Measurements from ENCODE around the gene ZNF524. TPM values are rescaled to one million over a fixed set of nuclear protein-coding genes. Genes with fewer than 3 reads are reported as not detected.
A peak's percentile ranks its signal among the peaks of the same experiment; 100 is the strongest.

ZNF524 gene
- 7.8 TPM for polyA plus RNA-seq (2013, experiment 1 of 2)
- 5.7 TPM for polyA plus RNA-seq (2013, experiment 2 of 2)

- Histone ChIP-seq H3K27ac (ENCODE audit: low read depth, low read length, severe bottlenecking) (peak within 1 kb of the TSS; percentile 97), H3K36me3 (ENCODE audit: control insufficient read depth, insufficient read depth, low read length) (peaks cover 26% of the 10 kb centered on the region), H3K4me1 (ENCODE audit: control insufficient read depth, insufficient read depth, low read length, poor library complexity, severe bottlenecking) (peaks cover 9% of the 10 kb centered on the region), H3K4me3 (ENCODE audit: extremely low read depth, insufficient read depth, low read length, poor library complexity, severe bottlenecking) (peak within 1 kb of the TSS; percentile 61), H3K9me3 (ENCODE audit: control insufficient read depth, low read length) (no peaks in the 10 kb centered on the region)
- 0% methylated on average over 36 to 38 of the region's 97 CpGs for WGBS, 2 experiments (ENCODE audit: insufficient coverage in 2 of 2)
Measured at GRCh38 chr19:55599842-55600661, at the start of gene ZNF524. Gene ZNF524 (plus strand): TSS chr19:55600288. CDS start chr19:55602113, 1,825 bp downstream.

- peak overlapping the region; percentile 23 for H3K4me3 ChIP-seq (ENCODE audit: extremely low read depth, insufficient read depth, low read length, poor library complexity, severe bottlenecking)
- no peaks in the 10 kb centered on the region for H3K36me3 ChIP-seq (ENCODE audit: control insufficient read depth, insufficient read depth, low read length)
- no peaks in the 10 kb centered on the region for H3K9me3 ChIP-seq (ENCODE audit: control insufficient read depth, low read length)
- WGBS, 2 experiments (ENCODE audit: insufficient coverage in 2 of 2), result 6% methylated on average over 3 of the region's 7 CpGs; no CpG with 5 or more reads in 1 of the 2 experiments
- peak overlapping the region; percentile 79 for H3K27ac ChIP-seq (ENCODE audit: low read depth, low read length, severe bottlenecking)
- H3K4me1 ChIP-seq (ENCODE audit: control insufficient read depth, insufficient read depth, low read length, poor library complexity, severe bottlenecking), result peaks cover 31% of the 10 kb centered on the region
Measured at GRCh38 chr19:55550321-55550650, 49.8 kb upstream of the ZNF524 start.

- H3K4me1 ChIP-seq (ENCODE audit: control insufficient read depth, insufficient read depth, low read length, poor library complexity, severe bottlenecking), result peaks cover 14% of the 10 kb centered on the region
- no peaks in the 10 kb centered on the region for H3K9me3 ChIP-seq (ENCODE audit: control insufficient read depth, low read length)
- no peak overlapping the region for H3K4me3 ChIP-seq (ENCODE audit: extremely low read depth, insufficient read depth, low read length, poor library complexity, severe bottlenecking)
- 67 to 83% methylated on average over 2 of the region's 5 CpGs for WGBS, 2 experiments (ENCODE audit: insufficient coverage in 2 of 2)
- no peaks in the 10 kb centered on the region for H3K36me3 ChIP-seq (ENCODE audit: control insufficient read depth, insufficient read depth, low read length)
- no peak overlapping the region for H3K27ac ChIP-seq (ENCODE audit: low read depth, low read length, severe bottlenecking)
Measured at GRCh38 chr19:55552206-55552605, 47.9 kb upstream of the ZNF524 start.

GRCh38 chr19:55552620-55553019 is 47.5 kb upstream of the ZNF524 start:
- Histone ChIP-seq H3K4me3 (ENCODE audit: extremely low read depth, insufficient read depth, low read length, poor library complexity, severe bottlenecking) (no peak overlapping the region), H3K36me3 (ENCODE audit: control insufficient read depth, insufficient read depth, low read length) (no peaks in the 10 kb centered on the region), H3K27ac (ENCODE audit: low read depth, low read length, severe bottlenecking) (no peak overlapping the region), H3K9me3 (ENCODE audit: control insufficient read depth, low read length) (no peaks in the 10 kb centered on the region), H3K4me1 (ENCODE audit: control insufficient read depth, insufficient read depth, low read length, poor library complexity, severe bottlenecking) (peaks cover 11% of the 10 kb centered on the region)
- WGBS, 2 experiments (ENCODE audit: insufficient coverage in 2 of 2), result 37 to 49% methylated on average over 5 to 8 of the region's 13 CpGs

- H3K9me3 ChIP-seq (ENCODE audit: control insufficient read depth, low read length), result no peaks in the 10 kb centered on the region
- H3K4me3 ChIP-seq (ENCODE audit: extremely low read depth, insufficient read depth, low read length, poor library complexity, severe bottlenecking), result no peak overlapping the region
- H3K36me3 ChIP-seq (ENCODE audit: control insufficient read depth, insufficient read depth, low read length), result no peaks in the 10 kb centered on the region
- no peak overlapping the region for H3K27ac ChIP-seq (ENCODE audit: low read depth, low read length, severe bottlenecking)
- 55 to 58% methylated on average over 10 to 12 of the region's 13 CpGs for WGBS, 2 experiments (ENCODE audit: insufficient coverage in 2 of 2)
- H3K4me1 ChIP-seq (ENCODE audit: control insufficient read depth, insufficient read depth, low read length, poor library complexity, severe bottlenecking), result peaks cover 11% of the 10 kb centered on the region
Measured at GRCh38 chr19:55553217-55554182, 46.6 kb upstream of the ZNF524 start.

GRCh38 chr19:55554302-55554701 is 45.8 kb upstream of the ZNF524 start:
- H3K27ac ChIP-seq (ENCODE audit: low read depth, low read length, severe bottlenecking), result no peak overlapping the region
- H3K4me3 ChIP-seq (ENCODE audit: extremely low read depth, insufficient read depth, low read length, poor library complexity, severe bottlenecking), result no peak overlapping the region
- no peaks in the 10 kb centered on the region for H3K36me3 ChIP-seq (ENCODE audit: control insufficient read depth, insufficient read depth, low read length)
- no peaks in the 10 kb centered on the region for H3K9me3 ChIP-seq (ENCODE audit: control insufficient read depth, low read length)
- peaks cover 11% of the 10 kb centered on the region for H3K4me1 ChIP-seq (ENCODE audit: control insufficient read depth, insufficient read depth, low read length, poor library complexity, severe bottlenecking)
- 93 to 97% methylated on average over 3 to 7 of the region's 9 CpGs for WGBS, 2 experiments (ENCODE audit: insufficient coverage in 2 of 2)

GRCh38 chr19:55554741-55555152 is 45.3 kb upstream of the ZNF524 start:
- H3K36me3 ChIP-seq (ENCODE audit: control insufficient read depth, insufficient read depth, low read length), result no peaks in the 10 kb centered on the region
- no peaks in the 10 kb centered on the region for H3K9me3 ChIP-seq (ENCODE audit: control insufficient read depth, low read length)
- no peak overlapping the region for H3K4me3 ChIP-seq (ENCODE audit: extremely low read depth, insufficient read depth, low read length, poor library complexity, severe bottlenecking)
- H3K4me1 ChIP-seq (ENCODE audit: control insufficient read depth, insufficient read depth, low read length, poor library complexity, severe bottlenecking), result peaks cover 11% of the 10 kb centered on the region
- no peak overlapping the region for H3K27ac ChIP-seq (ENCODE audit: low read depth, low read length, severe bottlenecking)
- 76 to 86% methylated on average over 4 to 8 of the region's 8 CpGs for WGBS, 2 experiments (ENCODE audit: insufficient coverage in 2 of 2)

- WGBS, 2 experiments (ENCODE audit: insufficient coverage in 2 of 2), result 94% methylated on average over 6 to 7 of the region's 9 CpGs
- Histone ChIP-seq H3K4me1 (ENCODE audit: control insufficient read depth, insufficient read depth, low read length, poor library complexity, severe bottlenecking) (no peaks in the 10 kb centered on the region), H3K4me3 (ENCODE audit: extremely low read depth, insufficient read depth, low read length, poor library complexity, severe bottlenecking) (no peak overlapping the region), H3K9me3 (ENCODE audit: control insufficient read depth, low read length) (peaks cover 5% of the 10 kb centered on the region), H3K36me3 (ENCODE audit: control insufficient read depth, insufficient read depth, low read length) (no peaks in the 10 kb centered on the region), H3K27ac (ENCODE audit: low read depth, low read length, severe bottlenecking) (no peak overlapping the region)
Measured at GRCh38 chr19:55559684-55560083, 40.4 kb upstream of the ZNF524 start.

- Histone ChIP-seq H3K27ac (ENCODE audit: low read depth, low read length, severe bottlenecking) (no peak overlapping the region), H3K4me1 (ENCODE audit: control insufficient read depth, insufficient read depth, low read length, poor library complexity, severe bottlenecking) (no peaks in the 10 kb centered on the region), H3K36me3 (ENCODE audit: control insufficient read depth, insufficient read depth, low read length) (no peaks in the 10 kb centered on the region), H3K4me3 (ENCODE audit: extremely low read depth, insufficient read depth, low read length, poor library complexity, severe bottlenecking) (no peak overlapping the region), H3K9me3 (ENCODE audit: control insufficient read depth, low read length) (peaks cover 5% of the 10 kb centered on the region)
- WGBS, 2 experiments (ENCODE audit: insufficient coverage in 2 of 2), result 82 to 84% methylated on average over 11 to 12 of the region's 12 CpGs
Measured at GRCh38 chr19:55563261-55563690, 36.8 kb upstream of the ZNF524 start.

GRCh38 chr19:55566823-55567222 is 33.3 kb upstream of the ZNF524 start:
- H3K36me3 ChIP-seq (ENCODE audit: control insufficient read depth, insufficient read depth, low read length), result no peaks in the 10 kb centered on the region
- no peak overlapping the region for H3K4me3 ChIP-seq (ENCODE audit: extremely low read depth, insufficient read depth, low read length, poor library complexity, severe bottlenecking)
- H3K27ac ChIP-seq (ENCODE audit: low read depth, low read length, severe bottlenecking), result no peak overlapping the region
- no peaks in the 10 kb centered on the region for H3K9me3 ChIP-seq (ENCODE audit: control insufficient read depth, low read length)
- 60 to 65% methylated on average over 5 to 7 of the region's 9 CpGs for WGBS, 2 experiments (ENCODE audit: insufficient coverage in 2 of 2)
- H3K4me1 ChIP-seq (ENCODE audit: control insufficient read depth, insufficient read depth, low read length, poor library complexity, severe bottlenecking), result no peaks in the 10 kb centered on the region
